ENCODE results near the gene CCDC92.
"Not testable (repeated sequence)": the region's sequence is repeated elsewhere in the genome, so short reads cannot be mapped to it uniquely, and the experiment has no call there.

CCDC92 gene

GRCh38 chr12:123947531-123947930 is 25.1 kb downstream of the CCDC92 start:
- FAIRE-seq, result not testable (repeated sequence)

GRCh38 chr12:123946516-123947505 is 25.8 kb downstream of the CCDC92 start:
- not testable (repeated sequence) for FAIRE-seq

GRCh38 chr12:123946152-123946515 is 26.5 kb downstream of the CCDC92 start:
- no peak for FAIRE-seq

GRCh38 chr12:123945287-123946151 is 27.1 kb downstream of the CCDC92 start:
- no peak for FAIRE-seq

GRCh38 chr12:123944696-123945095 is 27.9 kb downstream of the CCDC92 start:
- FAIRE-seq, result no peak

GRCh38 chr12:123943816-123944215 is 28.8 kb downstream of the CCDC92 start:
- no peak for FAIRE-seq

GRCh38 chr12:123942911-123943648 is 29.6 kb downstream of the CCDC92 start:
- FAIRE-seq, result no peak

- FAIRE-seq, result no peak
These were observed 30.4 kb downstream of the CCDC92 start for GRCh38 chr12:123942238-123942653.

GRCh38 chr12:123941624-123942237 is 30.9 kb downstream of the CCDC92 start:
- FAIRE-seq, result no peak

GRCh38 chr12:123941000-123941399 is 31.6 kb downstream of the CCDC92 start:
- FAIRE-seq, result no peak

- FAIRE-seq, result no peak
These were observed 32.0 kb downstream of the CCDC92 start for GRCh38 chr12:123940627-123940966.

GRCh38 chr12:123939716-123940626 is 32.7 kb downstream of the CCDC92 start:
- FAIRE-seq, result no peak

GRCh38 chr12:123938679-123939480 is 33.8 kb downstream of the CCDC92 start:
- FAIRE-seq, result no peak

GRCh38 chr12:123937707-123938591 is 34.7 kb downstream of the CCDC92 start:
- FAIRE-seq, result no peak

GRCh38 chr12:123936956-123937706 is 35.5 kb downstream of the CCDC92 start:
- no peak for FAIRE-seq

- FAIRE-seq, result no peak
These were observed 36.2 kb downstream of the CCDC92 start for GRCh38 chr12:123936471-123936870.

- no peak for FAIRE-seq
These were observed 36.7 kb downstream of the CCDC92 start for GRCh38 chr12:123935956-123936355.

- no peak for FAIRE-seq
These were observed 37.8 kb downstream of the CCDC92 start for GRCh38 chr12:123934829-123935228.
